MM.1S (cell line): Measurements from ENCODE around the gene XYLT2.

Source experiments
- CTCF ChIP-seq: fragments of 300-600 bp; sonication (generic); IDR thresholded peaks from 2 replicates; pipeline ENCODE4 v1.5.1; 2016; ENCODE audit warnings: antibody characterized with exemption, low read length, mixed read lengths
- EZH2 ChIP-seq: fragments of 300-600 bp; sonication (generic); optimal IDR thresholded peaks from 2 replicates; pipeline ENCODE3; 2017; ENCODE audit warnings: low read depth, mild to moderate bottlenecking, antibody characterized with exemption, low read length, mixed read lengths
- EZH2phosphoT487 ChIP-seq: fragments of 300-600 bp; sonication (generic); IDR thresholded peaks from 2 replicates; pipeline ENCODE4 v1.6.1; 2018; ENCODE audit warnings: antibody characterized with exemption, low read length

GRCh38 chr17:50347894-50348291, 2.0 kb downstream of the XYLT2 start:
- no peak for TF ChIP-seq CTCF
- TF ChIP-seq EZH2, result no peak
- no peak for TF ChIP-seq EZH2phosphoT487
